ENCODE results near the gene GRID2.

GRCh38 chr4:93561842-93562241 lies 1258.1 kb downstream of the GRID2 start:
- TF ChIP-seq CSDC2 (CRISPR knock-in tag; IDR thresholded peaks at IDR 0.05) (no peak), RARB (CRISPR knock-in tag; IDR thresholded peaks at IDR 0.05) (no peak), TSHZ2 (CRISPR knock-in tag; IDR thresholded peaks at IDR 0.05) (no peak), CREB5 (CRISPR knock-in tag; IDR thresholded peaks at IDR 0.05; ENCODE audit: low read depth) (no peak), POU6F1 (CRISPR knock-in tag; IDR thresholded peaks at IDR 0.05; ENCODE audit: borderline replicate concordance, low read depth) (no peak), ZFP3 (CRISPR knock-in tag; IDR thresholded peaks at IDR 0.05) (no peak), ZFP30 (CRISPR knock-in tag; IDR thresholded peaks at IDR 0.05) (no peak), ESRRG (CRISPR knock-in tag; IDR thresholded peaks at IDR 0.05) (no peak), ARNTL (CRISPR knock-in tag; IDR thresholded peaks at IDR 0.05; ENCODE audit: borderline replicate concordance, low read depth) (no peak), GLIS3 (CRISPR knock-in tag; IDR thresholded peaks at IDR 0.05) (no peak), ISL1 (CRISPR knock-in tag; IDR thresholded peaks at IDR 0.05) (no peak)

All from SK-N-SH treated with all-trans-retinoic acid at 6 μM for 48 hours (cell line).